ENCODE results near the gene ARHGEF11.

- no peak for TF ChIP-seq CTCF (conservative IDR thresholded peaks at IDR 0.05; ENCODE audit: low read depth, low read length)
- no peak for TF ChIP-seq EZH2 (IDR thresholded peaks at IDR 0.05; ENCODE audit: borderline replicate concordance, low read depth, low read length, poor library complexity, severe bottlenecking)
These were observed 44.2 kb downstream of the ARHGEF11 start for GRCh38 chr1:157001304-157001703.
